Osteoblast (primary cell): ENCODE data around the gene CAPN11. TPM values are rescaled to one million over a fixed set of nuclear protein-coding genes. Genes with fewer than 3 reads are reported as not detected.

ENCODE experiments used
- DNase-seq: peaks from one replicate; pipeline ENCODE4 v3.0.0; 2011; ENCODE audit warnings: low spot score, mixed read lengths; ENCODE audit not compliant: insufficient read length; ENCODE audit errors: missing footprints
- H2AFZ ChIP-seq: 2 replicates; pipeline ENCODE4 v1.6.0; 2011; ENCODE audit warnings: mild to moderate bottlenecking, low read length
- H3K27ac ChIP-seq: 2 replicates; pipeline ENCODE4 v1.5.1; 2011; ENCODE audit warnings: mild to moderate bottlenecking, low read depth, low read length, moderate library complexity
- H3K27me3 ChIP-seq: 2 replicates; pipeline ENCODE4 v1.6.0; 2012; ENCODE audit warnings: mild to moderate bottlenecking, control low read depth, inconsistent platforms, low read length, moderate library complexity; ENCODE audit not compliant: insufficient read depth
- H3K36me3 ChIP-seq: 2 replicates; pipeline ENCODE4 v1.5.1; 2011; ENCODE audit warnings: mild to moderate bottlenecking, low read length, control low read depth, moderate library complexity; ENCODE audit not compliant: insufficient read depth
- H3K4me1 ChIP-seq: 2 replicates; pipeline ENCODE4 v1.5.1; 2011; ENCODE audit warnings: mild to moderate bottlenecking, low read length, control low read depth, moderate library complexity; ENCODE audit not compliant: insufficient read depth
- H3K4me2 ChIP-seq: 2 replicates; pipeline ENCODE4 v1.6.0; 2011; ENCODE audit warnings: mild to moderate bottlenecking, low read length; ENCODE audit not compliant: insufficient read depth
- H3K4me3 ChIP-seq: fragments of 200-600 bp; sonication (generic); 3 replicates; pipeline ENCODE4 v1.5.1; 2012; ENCODE audit warnings: mild to moderate bottlenecking, low read length, inconsistent platforms; ENCODE audit not compliant: insufficient read depth
- H3K79me2 ChIP-seq: 2 replicates; pipeline ENCODE4 v1.6.0; 2012; ENCODE audit warnings: mild to moderate bottlenecking, low read length, control low read depth, inconsistent platforms; ENCODE audit not compliant: insufficient read depth
- H3K9me3 ChIP-seq: 2 replicates; pipeline ENCODE4 v1.5.1; 2011; ENCODE audit warnings: low read depth, low read length, control low read depth
- H4K20me1 ChIP-seq: 2 replicates; pipeline ENCODE4 v1.6.0; 2012; ENCODE audit warnings: mild to moderate bottlenecking, low read length, control low read depth; ENCODE audit not compliant: insufficient read depth
- total RNA-seq: library from RNA; depleted of rRNA; stranded (reverse); fragments of >200 nt; gene quantifications from 2 replicates; pipeline ENCODE4 v1.2.3, GENCODE V29; 2012
- TF ChIP-seq, protein P1 (sequence below): IDR thresholded peaks from 2 replicates; pipeline ENCODE4 v1.5.1; 2011; ENCODE audit warnings: mild to moderate bottlenecking, low read depth, low read length, moderate library complexity; ENCODE audit errors: extremely low read depth

CAPN11 gene
- total RNA-seq, 1 donor: not detected

DNA sequence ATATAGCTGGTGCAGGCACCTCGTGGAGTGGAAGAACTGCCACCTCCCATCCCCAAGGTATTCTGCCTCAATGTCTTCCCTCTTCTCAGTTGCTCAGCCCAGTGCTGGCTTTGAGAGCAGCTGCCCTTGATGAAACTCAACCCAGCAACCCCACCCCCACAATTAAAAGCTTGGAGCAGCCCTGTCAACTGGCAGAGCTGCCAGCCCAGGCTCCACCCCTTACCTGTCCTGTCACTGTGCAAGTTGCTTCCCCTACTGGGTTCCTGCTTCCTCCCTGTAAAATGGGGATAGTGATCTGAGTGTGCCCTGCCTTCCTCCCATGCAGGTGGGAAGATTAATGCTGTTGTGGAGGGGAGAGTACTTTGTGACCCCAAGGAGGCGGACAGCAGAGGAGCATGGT, 26.7 kb upstream of the CAPN11 start:
- H3K9me3 ChIP-seq: no peaks in the 10 kb centered on the region
- H3K27me3 ChIP-seq: no peaks in the 10 kb centered on the region
- no peak for DNase-seq
- no peak overlapping the region for H3K4me2 ChIP-seq
- H3K36me3 ChIP-seq: peaks cover 16% of the 10 kb centered on the region
- no peak overlapping the region for H2AFZ ChIP-seq
- no peak overlapping the region for H3K4me3 ChIP-seq
- H3K4me1 ChIP-seq: peaks cover 15% of the 10 kb centered on the region
- peaks cover 62% of the 10 kb centered on the region for H3K79me2 ChIP-seq
- TF ChIP-seq, protein P1, sequence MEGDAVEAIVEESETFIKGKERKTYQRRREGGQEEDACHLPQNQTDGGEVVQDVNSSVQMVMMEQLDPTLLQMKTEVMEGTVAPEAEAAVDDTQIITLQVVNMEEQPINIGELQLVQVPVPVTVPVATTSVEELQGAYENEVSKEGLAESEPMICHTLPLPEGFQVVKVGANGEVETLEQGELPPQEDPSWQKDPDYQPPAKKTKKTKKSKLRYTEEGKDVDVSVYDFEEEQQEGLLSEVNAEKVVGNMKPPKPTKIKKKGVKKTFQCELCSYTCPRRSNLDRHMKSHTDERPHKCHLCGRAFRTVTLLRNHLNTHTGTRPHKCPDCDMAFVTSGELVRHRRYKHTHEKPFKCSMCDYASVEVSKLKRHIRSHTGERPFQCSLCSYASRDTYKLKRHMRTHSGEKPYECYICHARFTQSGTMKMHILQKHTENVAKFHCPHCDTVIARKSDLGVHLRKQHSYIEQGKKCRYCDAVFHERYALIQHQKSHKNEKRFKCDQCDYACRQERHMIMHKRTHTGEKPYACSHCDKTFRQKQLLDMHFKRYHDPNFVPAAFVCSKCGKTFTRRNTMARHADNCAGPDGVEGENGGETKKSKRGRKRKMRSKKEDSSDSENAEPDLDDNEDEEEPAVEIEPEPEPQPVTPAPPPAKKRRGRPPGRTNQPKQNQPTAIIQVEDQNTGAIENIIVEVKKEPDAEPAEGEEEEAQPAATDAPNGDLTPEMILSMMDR: no peak
- H4K20me1 ChIP-seq: peaks cover 26% of the 10 kb centered on the region
- no peak overlapping the region for H3K27ac ChIP-seq

DNA sequence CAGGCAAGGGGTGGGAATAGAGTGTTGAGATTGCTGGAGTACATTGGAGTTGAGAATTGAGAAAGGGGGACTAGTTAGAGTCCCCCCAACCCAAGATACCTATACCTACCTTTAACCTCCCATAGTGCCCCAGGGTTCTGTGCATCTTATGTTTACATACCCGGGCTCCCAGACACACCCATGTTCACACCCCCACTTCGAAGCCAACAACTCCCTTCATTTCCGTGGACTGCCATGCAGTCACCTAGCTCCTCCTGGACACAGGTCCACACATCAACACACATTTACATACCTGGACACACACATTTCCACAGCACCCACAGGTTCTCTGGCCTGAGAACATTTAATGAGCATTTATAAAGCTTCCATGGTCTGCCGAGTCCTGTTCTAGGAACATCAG, 26.1 kb upstream of the CAPN11 start:
- no peak overlapping the region for H3K4me3 ChIP-seq
- peaks cover 61% of the 10 kb centered on the region for H3K79me2 ChIP-seq
- H3K4me2 ChIP-seq: no peak overlapping the region
- no peaks in the 10 kb centered on the region for H3K9me3 ChIP-seq
- H3K27ac ChIP-seq: no peak overlapping the region
- peaks cover 22% of the 10 kb centered on the region for H3K36me3 ChIP-seq
- DNase-seq: no peak
- TF ChIP-seq, protein P1: no peak
- H3K27me3 ChIP-seq: no peaks in the 10 kb centered on the region
- H2AFZ ChIP-seq: no peak overlapping the region
- H4K20me1 ChIP-seq: peaks cover 26% of the 10 kb centered on the region
- peaks cover 15% of the 10 kb centered on the region for H3K4me1 ChIP-seq

DNA sequence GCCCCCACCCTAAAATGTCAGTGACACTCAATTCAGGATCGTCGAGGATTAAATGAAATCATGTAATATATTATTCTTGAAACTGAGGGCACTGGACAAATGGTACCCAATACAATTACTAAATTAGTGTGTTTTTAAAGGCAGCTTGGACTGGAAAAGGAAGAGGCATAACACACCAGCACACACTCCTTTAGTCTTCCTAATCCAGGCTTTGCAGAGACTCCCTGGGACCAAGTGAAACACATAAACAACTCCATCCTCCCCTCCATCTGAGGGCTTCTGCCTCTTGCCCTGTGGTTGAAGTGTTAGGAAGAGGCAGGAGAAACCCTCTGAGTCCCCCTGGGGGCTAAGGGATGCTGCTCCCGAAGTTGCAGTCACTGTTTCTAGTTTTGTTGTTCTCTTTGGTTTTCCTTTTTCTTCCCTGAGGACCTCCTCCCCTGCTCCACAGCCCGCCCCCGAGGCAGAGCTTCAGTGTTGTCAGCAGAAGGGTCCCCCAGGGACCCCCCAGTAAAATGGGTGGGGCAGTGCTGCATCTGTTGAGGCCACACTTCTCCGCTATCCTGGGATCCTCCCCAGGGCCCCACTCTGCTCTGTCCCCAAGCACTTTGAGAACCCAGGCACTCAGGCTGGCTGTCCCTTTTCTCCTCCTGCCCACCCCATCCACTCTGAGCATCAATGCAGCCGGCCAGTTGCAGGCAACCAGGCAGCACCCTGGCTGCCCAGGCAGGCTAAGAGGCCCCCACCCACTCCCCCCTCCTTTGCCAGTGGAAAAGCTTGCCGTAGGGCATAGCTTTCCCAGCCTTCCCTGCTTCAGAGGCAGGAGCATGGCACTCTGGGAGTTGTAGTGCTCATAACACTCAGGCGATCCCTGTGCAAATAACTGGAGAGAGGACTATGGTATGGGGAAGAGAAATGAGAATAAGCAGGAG, 25.4 kb upstream of the CAPN11 start:
- Histone ChIP-seq H2AFZ (peak overlapping the region; percentile 59), H3K4me1 (peaks cover 15% of the 10 kb centered on the region), H3K27ac (no peak overlapping the region), H3K27me3 (no peaks in the 10 kb centered on the region), H3K4me3 (peak overlapping the region; percentile 37), H3K36me3 (peaks cover 22% of the 10 kb centered on the region), H4K20me1 (peaks cover 25% of the 10 kb centered on the region), H3K4me2 (peak overlapping the region; percentile 55), H3K9me3 (no peaks in the 10 kb centered on the region), H3K79me2 (peaks cover 53% of the 10 kb centered on the region)
- TF ChIP-seq, protein P1: no peak
- peak; percentile 99 for DNase-seq

DNA sequence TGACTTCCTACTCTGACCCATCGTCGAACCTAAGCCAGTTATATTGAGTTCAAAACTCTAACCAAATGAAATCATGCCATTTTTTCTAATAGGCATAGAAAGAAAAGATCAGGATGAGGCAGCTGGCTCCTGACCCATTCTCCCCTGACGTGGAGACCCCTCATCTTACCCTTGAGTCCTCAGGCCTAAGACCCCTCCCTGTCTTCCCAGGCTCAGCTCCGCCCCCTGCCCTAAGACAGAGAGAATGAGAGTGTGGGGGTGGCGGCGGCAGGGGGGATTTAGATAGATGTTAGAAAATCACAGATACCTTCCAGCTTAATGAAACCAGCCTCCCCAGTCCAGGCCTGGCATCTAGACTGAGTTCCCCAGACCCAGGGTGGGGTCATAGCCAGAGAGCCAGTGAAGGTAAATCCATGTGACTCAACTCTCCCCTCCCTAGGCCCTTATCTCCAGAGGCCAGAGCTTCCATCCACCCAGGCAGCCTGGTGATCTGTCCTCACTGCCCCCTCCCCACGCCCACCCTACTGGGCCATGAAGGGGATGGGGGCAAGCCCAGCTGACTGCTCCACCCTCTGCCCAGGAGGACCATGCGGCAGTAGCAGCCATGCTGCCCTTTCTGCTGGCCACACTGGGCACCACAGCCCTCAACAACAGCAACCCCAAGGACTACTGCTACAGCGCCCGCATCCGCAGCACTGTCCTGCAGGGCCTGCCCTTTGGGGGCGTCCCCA, 24.5 kb upstream of the CAPN11 start:
- H3K4me1 ChIP-seq: peaks cover 8% of the 10 kb centered on the region
- H3K4me3 ChIP-seq: no peak overlapping the region
- no peak overlapping the region for H2AFZ ChIP-seq
- no peak for DNase-seq
- no peaks in the 10 kb centered on the region for H3K27me3 ChIP-seq
- no peak overlapping the region for H3K27ac ChIP-seq
- peaks cover 20% of the 10 kb centered on the region for H4K20me1 ChIP-seq
- peaks cover 45% of the 10 kb centered on the region for H3K79me2 ChIP-seq
- H3K4me2 ChIP-seq: no peak overlapping the region
- TF ChIP-seq, protein P1: no peak
- H3K36me3 ChIP-seq: peaks cover 23% of the 10 kb centered on the region
- no peaks in the 10 kb centered on the region for H3K9me3 ChIP-seq
